ENCODE results near the gene TOM1.
A peak's percentile ranks its signal among the peaks of the same experiment; 100 is the strongest.
"Not testable (repeated sequence)": the region's sequence is repeated elsewhere in the genome, so short reads cannot be mapped to it uniquely, and the experiment has no call there.

Gene TOM1

DNA sequence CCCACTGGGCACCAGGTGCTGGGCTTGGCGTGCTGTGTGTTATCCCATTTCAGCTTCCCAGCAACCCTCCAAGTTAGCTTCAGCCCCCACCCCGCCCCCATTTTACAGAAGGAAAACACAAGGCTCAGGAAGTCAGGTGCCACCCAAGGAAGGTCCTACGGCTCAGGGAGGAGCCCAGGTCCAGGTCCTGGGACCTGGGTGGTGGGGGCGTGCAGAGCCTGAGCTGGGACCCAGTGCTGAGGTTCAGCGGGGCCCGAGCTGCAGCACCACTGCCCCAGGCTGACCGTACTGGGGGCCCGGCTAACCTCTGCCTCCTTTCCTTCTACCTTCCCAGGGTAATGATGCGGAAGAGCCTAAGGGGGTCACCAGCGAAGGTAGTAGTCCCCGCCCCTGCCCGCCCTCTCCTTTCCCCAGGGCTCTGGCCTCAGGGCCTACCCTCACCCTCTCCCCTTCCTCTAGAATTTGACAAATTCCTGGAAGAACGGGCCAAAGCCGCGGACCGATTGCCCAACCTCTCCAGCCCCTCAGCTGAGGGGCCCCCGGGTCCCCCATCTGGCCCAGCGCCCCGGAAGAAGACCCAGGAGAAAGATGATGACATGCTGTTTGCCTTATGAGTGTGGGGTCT lies 47.0 kb downstream of the TOM1 start:
- DNase-seq (ENCODE audit: low read depth) = no peak

GRCh38 chr22:35347462-35347861 lies 47.8 kb downstream of the TOM1 start:
- DNase-seq (ENCODE audit: low read depth) = no peak

DNA sequence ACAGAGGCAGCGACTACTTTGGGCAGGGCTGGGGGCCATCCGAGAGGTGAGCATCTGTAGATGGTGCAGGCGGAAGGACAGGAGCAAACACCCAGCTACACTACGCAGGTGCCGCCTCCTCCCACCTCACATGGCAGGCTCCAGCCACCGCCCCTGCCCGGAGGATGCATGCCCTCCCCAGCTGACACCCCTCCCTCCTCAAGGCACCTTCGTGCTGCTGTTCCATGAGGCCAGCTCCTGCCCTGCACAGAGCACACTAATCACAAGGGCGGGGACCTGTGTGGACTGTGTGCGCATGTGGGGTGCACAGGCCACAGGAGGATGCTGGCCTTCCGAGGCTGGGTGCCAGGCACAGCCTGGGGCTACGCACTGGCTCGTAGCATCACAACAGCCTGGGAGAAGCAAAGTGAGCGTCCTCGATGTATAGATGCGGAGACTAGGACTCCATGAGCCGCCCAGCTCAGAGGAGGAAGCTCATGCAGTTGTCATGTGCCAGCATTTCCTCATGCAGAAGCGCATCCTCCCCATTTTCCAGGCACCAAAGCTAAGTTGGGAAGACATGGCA lies 48.4 kb downstream of the TOM1 start:
- DNase-seq (ENCODE audit: low read depth) = no peak

GRCh38 chr22:35348703-35349102 lies 49.0 kb downstream of the TOM1 start:
- no peak for DNase-seq (ENCODE audit: low read depth)

DNA sequence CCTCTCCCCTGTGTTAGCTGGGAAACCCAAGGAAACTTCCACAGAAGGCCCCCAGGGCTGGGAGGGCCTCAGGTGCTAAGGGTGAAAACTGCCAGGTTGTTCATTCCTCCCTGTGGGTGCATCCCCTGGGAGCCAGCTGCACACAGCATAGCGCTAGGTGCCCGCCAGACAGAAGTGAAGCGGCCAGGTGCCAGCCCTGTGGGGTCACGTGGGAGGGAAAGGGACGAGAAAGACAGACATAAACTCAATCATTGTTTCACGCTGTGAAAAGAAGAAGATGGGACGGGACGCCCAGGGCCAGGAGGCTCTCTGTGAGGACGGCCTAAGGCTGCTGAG lies 49.6 kb downstream of the TOM1 start:
- DNase-seq (ENCODE audit: low read depth) = no peak

DNA sequence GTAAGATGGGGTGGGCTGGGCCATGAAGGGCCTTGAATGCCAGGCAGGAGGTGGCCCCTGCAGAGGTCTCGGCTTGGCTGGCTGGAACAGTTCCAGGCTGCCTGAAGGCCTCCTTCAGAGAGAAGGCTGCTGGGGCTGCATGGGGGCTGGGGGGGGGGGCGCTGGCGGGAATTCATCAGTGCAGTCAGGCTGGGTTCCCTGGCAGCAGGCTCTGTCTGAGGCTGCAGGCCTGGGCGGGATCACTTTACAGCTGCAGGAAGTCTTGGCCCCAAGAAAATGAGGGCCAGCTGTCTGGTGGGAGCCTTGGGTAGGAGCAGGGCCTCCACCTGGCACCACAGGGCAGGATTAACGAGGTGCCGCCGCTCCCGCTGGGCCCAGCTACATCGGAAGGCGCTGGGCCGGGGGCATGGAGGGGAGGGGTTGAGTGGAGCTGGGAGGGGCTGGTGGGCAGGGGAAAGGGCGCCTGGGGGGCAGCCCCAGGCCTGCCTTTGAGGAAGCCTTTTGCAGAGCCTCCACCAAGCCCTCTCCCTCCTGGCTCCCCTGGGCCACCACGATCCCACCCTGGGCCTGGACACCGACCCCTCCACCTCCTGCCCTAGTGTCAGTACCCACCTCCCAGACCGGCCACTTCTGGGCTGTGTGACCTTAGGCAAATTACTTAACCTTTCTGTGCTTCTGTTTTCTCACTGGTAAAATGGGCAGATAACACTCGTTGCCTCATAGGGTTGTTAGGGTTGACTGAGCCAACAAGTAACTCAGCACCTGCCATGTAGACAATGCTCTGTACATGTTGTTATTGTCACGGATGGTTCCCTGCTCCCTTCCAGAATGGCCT lies 50.2 kb downstream of the TOM1 start:
- DNase-seq (ENCODE audit: low read depth) = no peak

GRCh38 chr22:35350539-35351503 lies 51.1 kb downstream of the TOM1 start:
- peak; percentile 65 for DNase-seq (ENCODE audit: low read depth)

GRCh38 chr22:35352214-35353111 lies 52.8 kb downstream of the TOM1 start:
- DNase-seq (ENCODE audit: low read depth) = no peak

DNA sequence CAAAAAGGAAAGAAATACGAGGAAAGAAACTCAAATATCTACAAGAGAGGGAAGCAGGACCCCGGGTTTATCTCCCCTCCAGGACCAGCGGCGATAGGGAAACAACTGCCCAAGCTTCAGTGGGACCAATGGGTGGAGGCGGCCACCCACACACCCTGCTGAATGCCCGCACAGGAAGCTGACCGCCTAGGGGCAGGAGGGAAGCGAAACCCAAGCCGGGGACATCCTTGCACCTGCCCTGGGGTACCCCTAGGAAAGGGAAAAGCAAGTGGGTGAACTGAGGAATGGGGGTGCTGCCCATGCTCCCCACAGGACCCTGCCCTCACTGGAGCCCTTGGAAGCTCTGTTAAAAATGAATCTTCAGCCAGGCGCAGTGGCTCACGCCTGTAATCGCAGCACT lies 53.6 kb downstream of the TOM1 start:
- no peak for DNase-seq (ENCODE audit: low read depth)

GRCh38 chr22:35354068-35354467 lies 54.4 kb downstream of the TOM1 start:
- DNase-seq (ENCODE audit: low read depth) = no peak

GRCh38 chr22:35357883-35358621 lies 58.4 kb downstream of the TOM1 start:
- no peak for DNase-seq (ENCODE audit: low read depth)

DNA sequence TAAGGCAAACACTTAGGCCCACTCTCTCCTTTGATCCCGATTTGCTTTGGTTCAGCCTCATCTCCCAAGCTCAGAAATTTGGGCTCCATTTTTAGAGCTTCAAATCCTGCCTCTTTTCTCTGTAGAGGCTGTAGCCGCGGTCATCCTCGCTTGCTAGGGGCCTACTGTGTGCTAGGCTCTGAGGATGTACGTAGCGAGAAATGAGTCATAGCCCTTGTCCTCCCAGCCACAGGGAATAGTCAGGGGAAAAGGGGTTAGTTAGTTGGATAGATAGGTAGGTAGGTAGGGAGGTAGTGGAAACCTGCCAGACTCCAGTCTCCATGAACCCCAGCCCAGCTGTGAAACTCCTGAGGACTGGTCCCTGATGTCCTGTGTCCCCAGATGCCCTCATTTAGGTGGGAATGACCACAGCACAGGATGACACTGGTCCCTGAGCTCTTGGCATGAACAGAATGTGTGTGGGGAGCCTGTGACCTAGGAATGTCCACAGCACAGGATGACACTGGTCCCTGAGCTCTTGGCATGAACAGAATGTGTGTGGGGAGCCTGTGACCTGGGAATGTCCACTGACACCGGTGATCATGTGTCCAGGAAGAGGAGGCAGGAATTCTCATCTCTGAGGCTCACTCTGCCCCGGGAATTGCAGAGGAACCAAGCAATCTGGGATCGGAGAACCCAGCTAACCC lies 59.8 kb downstream of the TOM1 start:
- DNase-seq (ENCODE audit: low read depth) = no peak

DNA sequence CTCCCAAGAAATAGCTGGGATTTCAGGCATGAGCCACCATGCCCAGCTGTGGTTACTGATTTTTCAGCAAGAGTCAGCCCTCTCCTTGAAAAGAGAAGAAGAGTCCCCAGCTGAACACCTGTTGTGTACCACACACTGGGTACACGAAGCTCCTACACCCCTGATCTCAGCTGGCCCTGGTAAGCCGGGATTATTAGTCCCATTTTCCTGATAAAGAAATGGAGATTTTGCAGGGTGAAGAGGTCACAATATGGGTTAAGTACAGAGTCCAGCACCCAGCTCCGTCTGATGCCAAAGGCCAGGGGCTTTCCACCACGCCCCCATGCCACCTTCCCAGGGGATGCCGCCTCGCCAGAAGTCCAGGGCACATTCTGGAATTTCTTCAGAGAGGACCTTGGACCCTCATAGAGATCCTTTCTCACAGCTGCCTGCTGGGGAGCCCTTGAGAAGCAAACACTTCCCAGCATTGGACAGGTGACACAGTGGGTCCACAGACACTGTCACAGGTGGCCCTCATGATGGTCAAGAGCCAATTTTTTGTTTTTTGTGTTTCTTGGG lies 61.4 kb downstream of the TOM1 start:
- DNase-seq (ENCODE audit: low read depth) = no peak

- no peak for DNase-seq (ENCODE audit: low read depth)
Measured at GRCh38 chr22:35363566-35364086, 63.9 kb downstream of the TOM1 start.

DNA sequence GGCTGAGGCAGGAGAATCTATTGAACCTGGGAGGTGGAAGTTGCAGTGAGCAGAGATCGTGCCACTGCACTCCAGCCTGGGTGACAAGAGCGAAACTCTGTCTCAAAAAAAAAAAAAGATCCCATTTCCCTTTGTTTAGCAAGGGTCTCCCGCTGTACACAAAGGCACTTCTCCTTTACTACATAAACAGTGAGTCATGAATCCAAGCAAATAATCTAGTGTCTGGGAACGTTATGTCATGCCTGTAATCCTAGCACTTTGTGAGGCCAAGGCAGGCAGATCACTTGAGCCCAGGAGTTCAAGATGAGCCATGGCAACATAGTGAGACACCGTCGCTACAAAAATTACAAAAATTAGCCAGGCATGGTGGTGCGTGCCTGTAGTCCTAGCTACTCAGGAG lies 64.5 kb downstream of the TOM1 start:
- DNase-seq (ENCODE audit: low read depth) = not testable (repeated sequence)

GRCh38 chr22:35367331-35367886 lies 67.7 kb downstream of the TOM1 start:
- DNase-seq (ENCODE audit: low read depth) = no peak

DNA sequence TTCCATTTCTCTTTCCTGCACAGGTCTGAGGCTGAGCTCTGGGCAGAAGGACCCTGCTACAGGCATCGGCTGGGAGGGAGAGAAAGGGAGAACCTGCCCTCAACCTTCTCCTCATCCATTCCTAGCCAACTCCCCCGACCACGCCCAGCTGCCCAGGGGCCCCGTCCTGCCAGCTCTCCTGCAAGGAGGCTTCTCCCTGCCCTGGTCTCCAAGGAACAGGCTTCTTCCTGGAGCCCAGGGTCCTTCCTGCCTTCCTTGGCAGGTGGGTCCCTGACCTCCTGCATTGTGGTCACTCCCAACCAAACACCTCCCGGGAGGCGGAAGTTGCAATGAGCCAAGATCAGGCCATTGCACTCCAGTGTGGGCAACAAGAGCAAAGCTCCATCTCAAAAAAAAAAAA lies 68.7 kb downstream of the TOM1 start:
- no peak for DNase-seq (ENCODE audit: low read depth)

GRCh38 chr22:35369996-35370395 lies 70.3 kb downstream of the TOM1 start:
- no peak for DNase-seq (ENCODE audit: low read depth)

GRCh38 chr22:35373781-35374180 lies 74.1 kb downstream of the TOM1 start:
- DNase-seq (ENCODE audit: low read depth) = no peak

Data from non-pigmented ciliary epithelial cell (primary cell).